Common myeloid progenitor, CD34-positive (primary cell): ENCODE measurements around the gene TMEM132D.

ENCODE experiments used
- CTCF ChIA-PET: fragments of 350-600 bp; sonication (Branson Sonifier 250); formaldehyde crosslinking; loops from one replicate; lab custom pipeline; 2021; ENCODE audit warnings: antibody characterized with exemption; lab: Charles Lee
- POLR2A ChIA-PET: fragments of 350-600 bp; sonication (Branson Sonifier 250); formaldehyde crosslinking; loops from one replicate; lab custom pipeline; 2021; ENCODE audit warnings: antibody characterized with exemption; lab: Charles Lee
- DNase-seq, 3 donors: peaks; one replicate each; pipeline versions ENCODE4 v3.0.0 to v3.0.0-alpha.2; 2013
- H3K27ac ChIP-seq, 2 experiments: 1 replicate in 1 of 2; 2 replicates in 1 of 2; pipeline ENCODE4 v1.7.0; 2013; ENCODE audit warnings: inconsistent platforms in 2 of 2, low read length in 2 of 2, mild to moderate bottlenecking in 2 of 2, low read depth in 1 of 2, moderate library complexity in 1 of 2; ENCODE audit not compliant: severe bottlenecking in 2 of 2, insufficient read depth in 1 of 2, poor library complexity in 1 of 2
- H3K27me3 ChIP-seq, 5 experiments: replicated peaks in 2 of 5; 1 replicate in 3 of 5; 2 replicates in 2 of 5; pipeline versions ENCODE4 v1.6.1 to v1.7.0; 2013; ENCODE audit warnings: low read length in 4 of 5, mild to moderate bottlenecking in 2 of 5, moderate library complexity in 2 of 5, inconsistent platforms in 1 of 5; ENCODE audit not compliant: insufficient read depth in 5 of 5, control insufficient read depth in 4 of 5
- H3K36me3 ChIP-seq, 4 experiments: 1 replicate in 2 of 4; 2 replicates in 2 of 4; pipeline versions ENCODE4 v1.6.1 to v1.7.0; 2013; ENCODE audit warnings: low read length in 3 of 4, control low read depth in 1 of 4, mild to moderate bottlenecking in 1 of 4; ENCODE audit not compliant: control insufficient read depth in 4 of 4, insufficient read depth in 4 of 4
- H3K4me1 ChIP-seq, 4 experiments: 1 replicate in 3 of 4; 2 replicates in 1 of 4; pipeline versions ENCODE4 v1.6.1 to v1.7.1; 2013; ENCODE audit warnings: low read length in 3 of 4, mild to moderate bottlenecking in 3 of 4, control low read depth in 1 of 4, inconsistent platforms in 1 of 4, moderate library complexity in 1 of 4; ENCODE audit not compliant: control insufficient read depth in 4 of 4, insufficient read depth in 4 of 4; ENCODE audit errors: control extremely low read depth in 1 of 4
- H3K4me3 ChIP-seq, 7 experiments: 1 replicate in 4 of 7; 2 replicates in 3 of 7; pipeline versions ENCODE4 v1.5.1 to v1.7.0; 2013; ENCODE audit warnings: mild to moderate bottlenecking in 7 of 7, low read length in 6 of 7, moderate library complexity in 6 of 7, inconsistent platforms in 2 of 7, low read depth in 2 of 7, control low read depth in 1 of 7; ENCODE audit not compliant: insufficient read depth in 4 of 7, control insufficient read depth in 1 of 7; ENCODE audit errors: extremely low read depth in 1 of 7
- H3K9me3 ChIP-seq, 5 experiments: 1 replicate in 4 of 5; 2 replicates in 1 of 5; pipeline versions ENCODE4 v1.6.1 to v1.7.1; 2013; ENCODE audit warnings: low read length in 4 of 5, mild to moderate bottlenecking in 2 of 5, inconsistent platforms in 1 of 5, low read depth in 1 of 5, moderate library complexity in 1 of 5; ENCODE audit not compliant: control insufficient read depth in 4 of 5, insufficient read depth in 2 of 5; ENCODE audit errors: control extremely low read depth in 1 of 5
- WGBS: methylation state at CpG from one replicate; pipeline ENCODE4 v1.1.5; 2013; ENCODE audit not compliant: insufficient coverage; 5-methylcytosine and 5-hydroxymethylcytosine counted together

TMEM132D gene

DNA sequence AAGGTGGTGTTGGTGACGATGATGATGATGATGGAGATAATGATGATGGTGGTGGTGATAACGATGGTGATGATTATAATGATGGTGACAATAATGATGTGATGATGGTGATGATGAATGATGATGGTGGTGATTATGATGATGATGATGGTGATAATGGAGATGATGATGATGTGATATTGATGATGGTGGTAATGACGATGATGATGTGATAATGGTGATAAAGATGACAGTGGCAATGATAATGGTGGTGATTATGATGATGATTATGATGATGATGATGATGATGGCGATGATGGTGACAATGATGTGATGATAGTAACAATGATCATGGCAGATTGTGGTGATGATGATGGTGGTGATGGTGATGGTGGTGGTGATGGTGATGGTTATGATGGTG, 532.6 kb downstream of the TMEM132D start:
- Histone ChIP-seq H3K4me3 (no peak overlapping the region), H3K27me3 (no peaks in the 10 kb centered on the region), H3K9me3 (peaks cover 0 to 6% (median 0%) of the 10 kb centered on the region in 5 experiments), H3K36me3 (no peaks in the 10 kb centered on the region), H3K4me1 (no peaks in the 10 kb centered on the region), H3K27ac (no peak overlapping the region)
- no peak for DNase-seq
- 91% methylated on average over 4 of the region's 4 CpGs for WGBS
- ChIA-PET CTCF (no interaction called here), POLR2A (no interaction called here)

GRCh38 chr12:129366656-129367055, 537.2 kb downstream of the TMEM132D start:
- POLR2A ChIA-PET: no interaction called here
- H3K4me3 ChIP-seq: no peak overlapping the region
- H3K36me3 ChIP-seq: no peaks in the 10 kb centered on the region
- DNase-seq: no peak
- CTCF ChIA-PET: no interaction called here
- H3K27me3 ChIP-seq: no peaks in the 10 kb centered on the region
- peaks cover 0 to 6% (median 0%) of the 10 kb centered on the region in 5 experiments for H3K9me3 ChIP-seq
- no peaks in the 10 kb centered on the region for H3K4me1 ChIP-seq
- WGBS: 92% methylated on average over 9 of the region's 9 CpGs
- H3K27ac ChIP-seq: no peak overlapping the region

- Histone ChIP-seq H3K27ac (no peak overlapping the region), H3K4me1 (no peaks in the 10 kb centered on the region), H3K27me3 (no peaks in the 10 kb centered on the region), H3K4me3 (no peak overlapping the region), H3K36me3 (no peaks in the 10 kb centered on the region), H3K9me3 (peaks cover 0 to 3% (median 0%) of the 10 kb centered on the region in 5 experiments)
- DNase-seq: no peak
- CTCF ChIA-PET: no interaction called here
- POLR2A ChIA-PET: no interaction called here
- 95% methylated on average over 7 of the region's 8 CpGs for WGBS
These were observed 540.8 kb downstream of the TMEM132D start for GRCh38 chr12:129363041-129363440.

- CTCF ChIA-PET: no interaction called here
- POLR2A ChIA-PET: no interaction called here
- 93% methylated on average over 6 of the region's 6 CpGs for WGBS
These were observed 546.6 kb downstream of the TMEM132D start for GRCh38 chr12:129357233-129357632.

GRCh38 chr12:129351481-129351880, 552.3 kb downstream of the TMEM132D start:
- no peaks in the 10 kb centered on the region for H3K36me3 ChIP-seq

More at GRCh38 chr12:129357233-129357632, 546.6 kb downstream of the TMEM132D start:
- Histone ChIP-seq H3K27ac (no peak overlapping the region), H3K9me3 (no peaks in the 10 kb centered on the region), H3K27me3 (no peaks in the 10 kb centered on the region), H3K4me3 (no peak overlapping the region), H3K36me3 (no peaks in the 10 kb centered on the region), H3K4me1 (no peaks in the 10 kb centered on the region)
- no peak for DNase-seq

DNA sequence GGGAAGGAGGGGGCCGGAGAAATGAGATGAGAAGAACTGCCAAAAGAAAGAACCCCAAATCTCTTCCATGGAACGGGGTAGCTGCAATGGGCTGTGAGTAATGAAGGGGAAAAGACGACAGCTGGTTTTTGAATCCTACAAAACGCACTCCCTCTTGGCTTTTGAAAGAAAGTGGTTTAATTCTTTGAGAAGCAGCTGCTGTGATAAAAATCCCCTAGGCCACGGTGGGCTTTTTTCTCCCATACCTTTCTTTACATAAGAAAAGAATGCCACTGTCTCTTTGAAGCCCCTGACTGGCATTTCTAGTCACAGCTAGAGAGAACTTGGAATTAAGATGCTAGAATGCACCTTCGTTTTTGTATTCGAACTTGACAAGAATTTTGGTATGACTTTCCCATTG, 564.5 kb downstream of the TMEM132D start:
- Histone ChIP-seq H3K36me3 (no peaks in the 10 kb centered on the region), H3K27me3 (no peaks in the 10 kb centered on the region), H3K27ac (no peak overlapping the region), H3K4me1 (no peaks in the 10 kb centered on the region), H3K4me3 (no peak overlapping the region), H3K9me3 (peaks cover 0 to 6% (median 4%) of the 10 kb centered on the region in 5 experiments)
- ChIA-PET CTCF (no interaction called here), POLR2A (no interaction called here)
- WGBS: 34% methylated on average over 4 of the region's 7 CpGs
- no peak for DNase-seq

More at GRCh38 chr12:129351481-129351880, 552.3 kb downstream of the TMEM132D start:
- POLR2A ChIA-PET: no interaction called here
- Histone ChIP-seq H3K4me1 (no peaks in the 10 kb centered on the region), H3K9me3 (peaks cover 0 to 2% (median 0%) of the 10 kb centered on the region in 5 experiments), H3K27ac (no peak overlapping the region), H3K27me3 (no peaks in the 10 kb centered on the region), H3K4me3 (no peak overlapping the region)
- 93% methylated on average over 4 of the region's 6 CpGs for whole genome bisulfite sequencing
- DNase-seq: no peak
- CTCF ChIA-PET: no interaction called here

GRCh38 chr12:129337413-129337812, 566.4 kb downstream of the TMEM132D start:
- 93% methylated on average over 14 of the region's 17 CpGs for WGBS

More at GRCh38 chr12:129337413-129337812, 566.4 kb downstream of the TMEM132D start:
- no peaks in the 10 kb centered on the region for H3K27me3 ChIP-seq
- DNase-seq: no peak
- peaks cover 0 to 6% (median 4%) of the 10 kb centered on the region in 5 experiments for H3K9me3 ChIP-seq
- POLR2A ChIA-PET: no interaction called here
- no peaks in the 10 kb centered on the region for H3K36me3 ChIP-seq
- no peak overlapping the region for H3K27ac ChIP-seq
- no peaks in the 10 kb centered on the region for H3K4me1 ChIP-seq
- no peak overlapping the region for H3K4me3 ChIP-seq
- CTCF ChIA-PET: no interaction called here
